RWPE1 (cell line): ENCODE measurements around the gene MEI1.
A peak's percentile ranks its signal among the peaks of the same experiment; 100 is the strongest.

ENCODE experiments used
- CTCF ChIA-PET: fragments of 350-600 bp; sonication (Branson Sonifier 250); formaldehyde crosslinking; extraction: SDS; loops from one replicate; lab custom pipeline; 2021; lab: Yijun Ruan, JAX
- POLR2A ChIA-PET: fragments of 400-600 bp; formaldehyde crosslinking; extraction: SDS; loops from one replicate; lab custom pipeline; 2020; ENCODE audit warnings: antibody characterized with exemption; ENCODE audit not compliant: low non-redundant PET; lab: Yijun Ruan, JAX
- DNase-seq: peaks from one replicate; pipeline ENCODE4 v3.0.0; 2012; ENCODE audit warnings: low spot score
- H3K27ac ChIP-seq: fragments of 450-650 bp; 2 replicates; pipeline ENCODE4 v1.5.1; 2017
- CTCF ChIP-seq: fragments of 450-650 bp; conservative IDR thresholded peaks from 2 replicates; pipeline ENCODE4 v1.5.1; 2017; ENCODE audit warnings: low read depth, mild to moderate bottlenecking

Gene MEI1

DNA sequence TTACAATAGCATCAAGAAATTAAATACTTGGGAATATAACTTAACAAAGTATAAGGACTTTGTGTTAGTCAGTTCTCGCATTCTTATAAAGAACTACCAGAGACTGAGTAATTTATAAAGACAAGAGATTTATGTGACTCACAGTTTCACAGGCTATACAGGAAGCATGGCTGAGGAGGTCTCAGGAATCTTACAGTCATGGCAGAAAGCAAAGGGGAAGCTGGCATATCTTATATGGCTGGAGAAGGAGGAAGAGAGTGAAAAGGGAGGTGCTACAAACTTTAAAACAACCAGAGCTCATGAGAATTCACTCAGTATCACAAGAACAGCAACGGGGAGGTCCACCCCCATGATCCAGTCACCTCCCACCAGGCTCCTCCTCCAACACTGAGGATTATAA is 69.1 kb downstream of the MEI1 start:
- POLR2A ChIA-PET: no interaction called here
- DNase-seq: no peak
- H3K27ac ChIP-seq: no peak overlapping the region
- no peak for TF ChIP-seq CTCF
- CTCF ChIA-PET: no interaction called here

DNA sequence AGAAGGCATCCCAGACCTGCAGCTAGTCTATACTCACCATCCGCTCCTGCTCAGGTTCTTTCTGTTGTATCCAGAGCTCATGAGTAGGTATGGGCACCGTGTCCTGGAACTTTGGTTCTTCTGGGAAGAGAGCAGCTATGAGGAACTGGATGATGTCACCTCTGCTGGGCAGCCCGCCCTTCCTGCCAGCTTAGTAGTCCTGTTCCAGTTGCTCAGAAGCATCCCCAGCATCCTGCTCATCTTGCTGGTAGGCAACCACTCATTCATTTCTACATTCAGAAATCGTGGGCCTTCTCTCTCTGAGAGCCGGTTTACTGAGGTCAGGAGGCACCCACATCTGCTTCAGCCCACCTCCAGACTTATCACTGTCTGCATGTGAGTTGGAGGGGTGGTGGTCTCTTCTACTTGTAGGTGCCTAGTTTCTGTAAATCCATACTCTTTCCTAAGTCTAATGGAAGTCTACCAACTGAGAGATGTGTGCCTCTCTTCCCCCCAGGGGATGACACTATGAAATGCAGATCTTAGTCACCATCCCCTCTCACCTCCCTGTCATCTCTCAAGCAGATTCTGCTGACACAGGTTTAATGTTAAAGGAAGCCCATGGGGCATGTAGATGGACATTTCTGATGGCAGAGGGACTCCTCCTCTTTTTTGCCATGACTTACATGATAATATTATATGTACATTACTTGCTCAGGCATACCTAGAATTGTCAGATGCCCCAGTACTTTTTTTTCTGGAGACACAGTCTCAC is 71.6 kb downstream of the MEI1 start:
- DNase-seq: peak; percentile 8
- no peak overlapping the region for H3K27ac ChIP-seq
- ChIA-PET POLR2A (no interaction called here), CTCF (no interaction called here)
- no peak for TF ChIP-seq CTCF

DNA sequence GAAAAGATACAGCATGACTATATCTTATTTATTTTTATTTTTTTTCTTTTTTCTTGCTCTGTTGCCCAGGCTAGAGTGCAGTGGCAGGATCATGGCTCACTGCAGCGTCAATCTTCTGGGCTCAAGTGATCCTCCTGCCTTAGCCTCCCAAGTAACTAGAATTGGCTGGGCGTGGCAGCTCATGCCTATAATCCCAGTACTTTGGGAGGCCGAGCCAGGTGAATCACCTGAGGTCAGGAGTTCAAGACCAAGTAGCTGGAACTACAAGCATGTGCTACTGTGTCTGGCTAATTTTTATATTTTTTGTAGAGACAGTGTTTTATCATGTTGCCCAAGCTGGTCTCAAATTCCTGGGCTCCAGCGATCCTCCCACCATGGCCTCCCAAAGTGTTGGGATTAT is 72.9 kb downstream of the MEI1 start:
- ChIA-PET POLR2A (no interaction called here), CTCF (interaction anchor here (0.7 kb wide), 1 partner anchor 26 kb away, joined by 3 read pairs; no protein-coding TSS in a partner anchor)
- TF ChIP-seq CTCF: no peak
- H3K27ac ChIP-seq: no peak overlapping the region
- no peak for DNase-seq

- ChIA-PET CTCF (interaction anchor here (0.7 kb wide), 1 partner anchor 26 kb away, joined by 3 read pairs; no protein-coding TSS in a partner anchor), POLR2A (no interaction called here)
- no peak for TF ChIP-seq CTCF
- peak; percentile 56 for DNase-seq
- H3K27ac ChIP-seq: no peak overlapping the region
These were observed 73.3 kb downstream of the MEI1 start for GRCh38 chr22:41772645-41773044.

GRCh38 chr22:41775338-41775737 is 76.0 kb downstream of the MEI1 start:
- TF ChIP-seq CTCF: no peak
- no peak overlapping the region for H3K27ac ChIP-seq
- ChIA-PET POLR2A (no interaction called here), CTCF (no interaction called here)
- DNase-seq: no peak

- ChIA-PET POLR2A (interaction anchor here (0.6 kb wide), 1 partner anchor 127 kb away, joined by 3 read pairs; no protein-coding TSS in a partner anchor), CTCF (interaction anchor here (0.7 kb wide), 1 partner anchor 79 kb away, joined by 3 read pairs; no protein-coding TSS in a partner anchor)
- no peak for TF ChIP-seq CTCF
- DNase-seq: no peak
- no peak overlapping the region for H3K27ac ChIP-seq
These were observed 76.7 kb downstream of the MEI1 start for GRCh38 chr22:41775976-41776375.
